ENCODE measurements around the gene TMEFF1. TPM values are rescaled to one million over a fixed set of nuclear protein-coding genes. Genes with fewer than 3 reads are reported as not detected.

TMEFF1 gene, protein sequence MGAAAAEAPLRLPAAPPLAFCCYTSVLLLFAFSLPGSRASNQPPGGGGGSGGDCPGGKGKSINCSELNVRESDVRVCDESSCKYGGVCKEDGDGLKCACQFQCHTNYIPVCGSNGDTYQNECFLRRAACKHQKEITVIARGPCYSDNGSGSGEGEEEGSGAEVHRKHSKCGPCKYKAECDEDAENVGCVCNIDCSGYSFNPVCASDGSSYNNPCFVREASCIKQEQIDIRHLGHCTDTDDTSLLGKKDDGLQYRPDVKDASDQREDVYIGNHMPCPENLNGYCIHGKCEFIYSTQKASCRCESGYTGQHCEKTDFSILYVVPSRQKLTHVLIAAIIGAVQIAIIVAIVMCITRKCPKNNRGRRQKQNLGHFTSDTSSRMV
- 171 TPM for total RNA-seq (ENCODE audit: unreplicated experiment)
- long read RNA-seq, transcript TMEFF1-201 (10 exons, 2,611 nt), result major isoform, 50 of 53 reads
- long read RNA-seq, partial matches to known transcripts, result 0 of 53 reads
- long read RNA-seq, other reads (novel, unspliced or antisense), result 3 of 53 reads

- Mint-ChIP-seq H3K9me3 (ENCODE audit: unreplicated experiment) (peaks cover 17% of the 10 kb centered on the region), H3K36me3 (ENCODE audit: unreplicated experiment) (peaks cover 9% of the 10 kb centered on the region), H3K4me1 (ENCODE audit: low read depth, unreplicated experiment) (peaks cover 21% of the 10 kb centered on the region), H3K27ac (ENCODE audit: unreplicated experiment) (peak within 1 kb of the TSS; percentile 99), H3K27me3 (ENCODE audit: unreplicated experiment) (peaks cover 12% of the 10 kb centered on the region), H3K4me3 (ENCODE audit: unreplicated experiment) (peak within 1 kb of the TSS; percentile 100)
- TF ChIP-seq, protein P1, sequence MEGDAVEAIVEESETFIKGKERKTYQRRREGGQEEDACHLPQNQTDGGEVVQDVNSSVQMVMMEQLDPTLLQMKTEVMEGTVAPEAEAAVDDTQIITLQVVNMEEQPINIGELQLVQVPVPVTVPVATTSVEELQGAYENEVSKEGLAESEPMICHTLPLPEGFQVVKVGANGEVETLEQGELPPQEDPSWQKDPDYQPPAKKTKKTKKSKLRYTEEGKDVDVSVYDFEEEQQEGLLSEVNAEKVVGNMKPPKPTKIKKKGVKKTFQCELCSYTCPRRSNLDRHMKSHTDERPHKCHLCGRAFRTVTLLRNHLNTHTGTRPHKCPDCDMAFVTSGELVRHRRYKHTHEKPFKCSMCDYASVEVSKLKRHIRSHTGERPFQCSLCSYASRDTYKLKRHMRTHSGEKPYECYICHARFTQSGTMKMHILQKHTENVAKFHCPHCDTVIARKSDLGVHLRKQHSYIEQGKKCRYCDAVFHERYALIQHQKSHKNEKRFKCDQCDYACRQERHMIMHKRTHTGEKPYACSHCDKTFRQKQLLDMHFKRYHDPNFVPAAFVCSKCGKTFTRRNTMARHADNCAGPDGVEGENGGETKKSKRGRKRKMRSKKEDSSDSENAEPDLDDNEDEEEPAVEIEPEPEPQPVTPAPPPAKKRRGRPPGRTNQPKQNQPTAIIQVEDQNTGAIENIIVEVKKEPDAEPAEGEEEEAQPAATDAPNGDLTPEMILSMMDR (IDR thresholded peaks at IDR 0.05; ENCODE audit: partially characterized antibody, unreplicated experiment), result peak; percentile 25
- DNase-seq, result peak; percentile 92
Observed at GRCh38 chr9:100472788-100473275, at the start of gene TMEFF1. Gene TMEFF1, plus strand, starts transcription at chr9:100473149. Its CDS starts 396 bp downstream, at chr9:100473545.

DNA sequence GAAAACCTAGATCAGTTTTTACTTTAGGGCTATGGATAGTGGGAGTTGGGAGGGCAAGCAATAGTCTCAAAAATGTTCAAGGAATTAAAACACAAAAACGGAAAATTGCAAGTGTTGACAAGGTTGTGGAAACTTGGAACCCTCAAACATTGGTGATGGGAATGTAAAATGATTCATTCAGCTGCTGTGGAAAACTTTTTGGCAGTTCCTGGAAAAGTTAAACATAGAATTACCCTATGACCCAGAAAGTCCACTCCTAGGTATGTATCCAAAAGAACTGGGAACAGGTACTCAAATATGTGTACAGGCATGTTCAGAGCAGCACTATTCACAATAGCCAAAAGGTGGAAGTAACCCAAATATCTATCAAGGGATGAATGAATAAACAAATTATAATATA is 47.2 kb upstream of the TMEFF1 start:
- Mint-ChIP-seq H3K36me3 (ENCODE audit: unreplicated experiment) (no peaks in the 10 kb centered on the region), H3K4me1 (ENCODE audit: low read depth, unreplicated experiment) (peaks cover 24% of the 10 kb centered on the region), H3K27me3 (ENCODE audit: unreplicated experiment) (peaks cover 7% of the 10 kb centered on the region), H3K9me3 (ENCODE audit: unreplicated experiment) (peaks cover 15% of the 10 kb centered on the region), H3K27ac (ENCODE audit: unreplicated experiment) (peak overlapping the region; percentile 91), H3K4me3 (ENCODE audit: unreplicated experiment) (peak overlapping the region; percentile 91)
- no peak for DNase-seq
- TF ChIP-seq, protein P1 (IDR thresholded peaks at IDR 0.05; ENCODE audit: partially characterized antibody, unreplicated experiment), result no peak

DNA sequence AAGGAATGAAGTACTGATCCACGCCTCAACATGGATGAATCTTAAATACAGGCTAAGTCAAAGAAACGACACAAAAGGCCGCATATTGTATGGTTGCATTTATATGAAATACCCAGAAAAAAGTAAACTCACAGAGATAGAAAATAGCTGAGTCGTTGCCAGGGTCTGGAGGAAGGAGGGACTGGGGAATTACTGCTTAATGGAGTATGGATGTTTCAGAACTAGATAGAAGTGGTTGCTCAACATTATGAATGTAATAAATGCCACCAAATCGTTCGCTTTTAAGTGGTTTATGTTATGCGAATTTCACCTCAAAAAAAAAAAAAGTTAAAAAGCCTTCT is 46.8 kb upstream of the TMEFF1 start:
- no peak for DNase-seq
- Mint-ChIP-seq H3K9me3 (ENCODE audit: unreplicated experiment) (peaks cover 15% of the 10 kb centered on the region), H3K27me3 (ENCODE audit: unreplicated experiment) (peaks cover 7% of the 10 kb centered on the region), H3K4me1 (ENCODE audit: low read depth, unreplicated experiment) (peaks cover 24% of the 10 kb centered on the region), H3K4me3 (ENCODE audit: unreplicated experiment) (peak overlapping the region; percentile 91), H3K27ac (ENCODE audit: unreplicated experiment) (peak overlapping the region; percentile 91), H3K36me3 (ENCODE audit: unreplicated experiment) (no peaks in the 10 kb centered on the region)
- TF ChIP-seq, protein P1 (IDR thresholded peaks at IDR 0.05; ENCODE audit: partially characterized antibody, unreplicated experiment), result no peak

DNA sequence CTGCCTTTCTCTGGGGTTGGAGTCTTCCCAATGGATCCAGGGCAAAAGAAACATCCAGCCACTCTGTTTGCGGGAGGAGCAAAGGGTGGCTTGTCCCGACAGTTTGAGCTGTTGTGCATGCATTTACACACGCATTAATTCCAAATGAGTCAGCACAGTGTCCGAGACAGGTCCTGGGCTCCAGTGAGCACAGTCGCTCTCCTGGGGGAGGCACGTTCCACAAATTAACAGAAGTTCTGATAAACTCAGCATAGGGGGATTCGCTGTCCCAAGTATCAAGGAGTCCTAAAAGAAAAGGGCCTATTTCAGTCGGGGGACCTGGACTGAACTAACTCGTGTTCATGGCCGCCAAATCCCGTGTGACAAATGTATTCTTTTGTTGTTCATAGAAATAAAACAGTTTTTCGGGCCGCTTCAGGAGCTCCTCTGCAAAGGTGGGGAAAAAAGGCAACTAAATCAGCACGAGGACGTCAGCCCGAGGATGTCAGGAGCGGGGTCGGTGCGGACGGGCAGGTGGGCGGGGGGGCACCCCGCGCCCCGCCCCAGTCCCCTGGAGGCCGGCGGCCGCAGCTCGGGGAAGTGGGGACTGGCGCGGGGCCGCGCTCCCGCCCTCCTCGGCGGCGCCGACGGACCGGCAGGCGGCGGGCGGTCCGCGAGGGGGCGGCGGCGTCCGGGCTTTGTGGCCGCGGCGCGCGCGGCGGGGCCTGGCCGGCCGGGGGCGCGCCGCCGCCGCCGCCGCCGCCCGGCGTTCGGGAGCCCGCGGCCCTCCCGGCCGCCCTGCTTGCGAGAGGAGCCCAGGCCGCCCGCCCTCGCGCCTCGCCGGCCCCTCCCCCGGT is 46.2 kb upstream of the TMEFF1 start, which contains the start of gene MSANTD3:
Gene MSANTD3 (plus strand): TSS at position 614 of the 836 bp plus-strand sequence. CDS start 14,796 bp downstream, outside the sequence.
- peak within 1 kb of the TSS; percentile 91 for H3K4me3 Mint-ChIP-seq (ENCODE audit: unreplicated experiment)
- H3K4me1 Mint-ChIP-seq (ENCODE audit: low read depth, unreplicated experiment), result peaks cover 24% of the 10 kb centered on the region
- H3K27ac Mint-ChIP-seq (ENCODE audit: unreplicated experiment), result peak within 1 kb of the TSS; percentile 91
- H3K27me3 Mint-ChIP-seq (ENCODE audit: unreplicated experiment), result peaks cover 7% of the 10 kb centered on the region
- H3K36me3 Mint-ChIP-seq (ENCODE audit: unreplicated experiment), result no peaks in the 10 kb centered on the region
- peaks cover 15% of the 10 kb centered on the region for H3K9me3 Mint-ChIP-seq (ENCODE audit: unreplicated experiment)
- DNase-seq, result peak; percentile 76
- TF ChIP-seq, protein P1 (IDR thresholded peaks at IDR 0.05; ENCODE audit: partially characterized antibody, unreplicated experiment), result peak; percentile 25
